Loucy (cell line): ENCODE data around the gene NPDC1.

Source experiments
- CTCF ChIP-seq: fragments of 200-600 bp; sonication (generic); conservative IDR thresholded peaks from 2 replicates; pipeline ENCODE4 v1.5.1; 2014; ENCODE audit warnings: mild to moderate bottlenecking, antibody characterized with exemption, low read length
- EZH2phosphoT487 ChIP-seq: fragments of 200-600 bp; IDR thresholded peaks from 2 replicates; pipeline ENCODE4 v1.6.1; 2018; ENCODE audit warnings: antibody characterized with exemption, mild to moderate bottlenecking, moderate library complexity, borderline replicate concordance

- TF ChIP-seq CTCF (no peak), EZH2phosphoT487 (no peak)
These were observed 11.6 kb upstream of the NPDC1 start for GRCh38 chr9:137057545-137057944.
